ENCODE measurements around the gene ZGPAT.

ZGPAT gene

GRCh38 chr20:63692436-63693082 is 15.3 kb upstream of the ZGPAT start:
- DNase-seq = no peak

- DNase-seq = no peak
Measured at GRCh38 chr20:63693083-63693732, 14.6 kb upstream of the ZGPAT start.

GRCh38 chr20:63693733-63694583 is 13.9 kb upstream of the ZGPAT start:
- DNase-seq = no peak

- no peak for DNase-seq
Measured at GRCh38 chr20:63694584-63695423, 13.0 kb upstream of the ZGPAT start.

- peak; percentile 13 for DNase-seq
Measured at GRCh38 chr20:63695424-63696305, 12.2 kb upstream of the ZGPAT start.

GRCh38 chr20:63696306-63696627 is 11.6 kb upstream of the ZGPAT start:
- DNase-seq = peak; percentile 35

- peak; percentile 44 for DNase-seq
Measured at GRCh38 chr20:63696628-63697356, 11.0 kb upstream of the ZGPAT start, which contains the start of gene TNFRSF6B. TSS of gene TNFRSF6B (plus strand) at chr20:63696652. CDS start at chr20:63696768, 116 bp downstream.

GRCh38 chr20:63697357-63697867 is 10.4 kb upstream of the ZGPAT start:
- peak; percentile 14 for DNase-seq

- DNase-seq = no peak
Measured at GRCh38 chr20:63697868-63698545, 9.8 kb upstream of the ZGPAT start.

- DNase-seq = peak; percentile 47
Measured at GRCh38 chr20:63698739-63699465, 8.9 kb upstream of the ZGPAT start.

GRCh38 chr20:63699466-63700198 is 8.2 kb upstream of the ZGPAT start:
- DNase-seq = peak; percentile 10

- DNase-seq = peak; percentile 10
Measured at GRCh38 chr20:63700199-63701050, 7.4 kb upstream of the ZGPAT start.

GRCh38 chr20:63701051-63701328 is 6.8 kb upstream of the ZGPAT start:
- no peak for DNase-seq

GRCh38 chr20:63701329-63702035 is 6.4 kb upstream of the ZGPAT start:
- DNase-seq = no peak

GRCh38 chr20:63702036-63702665 is 5.7 kb upstream of the ZGPAT start:
- DNase-seq = no peak

GRCh38 chr20:63702751-63703470 is 4.9 kb upstream of the ZGPAT start:
- DNase-seq = no peak

Data from activated naive CD4-positive, alpha-beta T cell treated with anti-CD3 and anti-CD28 coated beads, Interleukin-2, amount 50 U/mL, for 16 hours (primary cell).